PC-9 (cell line): Measurements from ENCODE around the gene CMTM3.

Experiments used
- CTCF ChIP-seq: fragments of 200-600 bp; sonication (generic); conservative IDR thresholded peaks from 2 replicates; pipeline ENCODE4 v1.6.1; 2017; ENCODE audit warnings: mixed run types, antibody characterized with exemption, mild to moderate bottlenecking, moderate library complexity
- EZH2 ChIP-seq: fragments of 200-600 bp; sonication (generic); IDR thresholded peaks from 2 replicates; pipeline ENCODE4 v1.8.0; 2017; ENCODE audit warnings: antibody characterized with exemption, low read depth

- TF ChIP-seq CTCF = no peak
- TF ChIP-seq EZH2 = no peak
Observed at GRCh38 chr16:66649167-66649566, 44.7 kb downstream of the CMTM3 start.
